Smooth muscle cell of bladder (primary cell): ENCODE measurements around the gene OR5AK2. TPM values are rescaled to one million over a fixed set of nuclear protein-coding genes. Genes with fewer than 3 reads are reported as not detected.

Experiments
- total RNA-seq: library from RNA; depleted of rRNA; stranded (reverse); fragments of >200 nt; gene quantifications from 2 replicates; pipeline ENCODE4 v1.2.3, GENCODE V29; 2014

Gene OR5AK2, protein sequence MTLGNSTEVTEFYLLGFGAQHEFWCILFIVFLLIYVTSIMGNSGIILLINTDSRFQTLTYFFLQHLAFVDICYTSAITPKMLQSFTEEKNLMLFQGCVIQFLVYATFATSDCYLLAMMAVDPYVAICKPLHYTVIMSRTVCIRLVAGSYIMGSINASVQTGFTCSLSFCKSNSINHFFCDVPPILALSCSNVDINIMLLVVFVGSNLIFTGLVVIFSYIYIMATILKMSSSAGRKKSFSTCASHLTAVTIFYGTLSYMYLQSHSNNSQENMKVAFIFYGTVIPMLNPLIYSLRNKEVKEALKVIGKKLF
- total RNA-seq = not detected in 2 replicates

DNA sequence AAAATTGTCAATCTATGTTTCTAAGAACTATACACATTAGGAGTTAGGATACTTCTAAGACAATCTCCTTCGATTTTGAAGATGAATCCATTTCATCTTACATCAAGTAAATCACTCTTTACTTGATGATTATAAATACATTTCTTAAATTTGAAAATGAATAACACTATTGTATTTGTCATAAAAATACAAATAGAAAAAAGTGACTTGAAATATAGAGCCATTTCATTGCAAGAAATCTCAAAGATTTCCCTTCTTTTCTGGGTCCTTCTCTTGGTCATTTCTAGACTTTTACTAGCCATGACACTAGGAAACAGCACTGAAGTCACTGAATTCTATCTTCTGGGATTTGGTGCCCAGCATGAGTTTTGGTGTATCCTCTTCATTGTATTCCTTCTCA lies at the start of gene OR5AK2:
TSS of gene OR5AK2 (plus strand) at position 301 of the 400 bp plus-strand sequence. CDS start at position 301, 0 bp downstream.

Other genes with a start within 250 kb of the OR5AK2 start
- not detected in 2 replicates for gene OR9G4, start 240.2 kb upstream of the OR5AK2 start, total RNA-seq
- gene LRRC55, start 193.0 kb downstream of the OR5AK2 start, total RNA-seq = not detected in 2 replicates
- gene APLNR, start 248.3 kb downstream of the OR5AK2 start, total RNA-seq = not detected in 2 replicates